IMR-90 (cell line): ENCODE results near the gene ABCA12. TPM values are rescaled to one million over a fixed set of nuclear protein-coding genes. Genes with fewer than 3 reads are reported as not detected.

Experiments
- ATAC-seq: fragments of 200-7000 bp; cut with Tn5 transposase; 2 replicates; pipeline ENCODE4 v1.9.1; 2020; ENCODE audit warnings: low read depth, mild to moderate bottlenecking, moderate library complexity
- BruUV-seq: library from RNA; stranded (reverse); fragments of 400-500 nt; replicated peaks from 2 replicates; lab custom pipeline; 2021; lab: Mats Ljungman, UMichigan
- CTCF ChIA-PET: fragments of 300-600 bp; formaldehyde crosslinking; extraction: SDS; loops from one replicate; lab custom pipeline; 2021; ENCODE audit warnings: antibody characterized with exemption; lab: Yijun Ruan, JAX
- POLR2A ChIA-PET: fragments of 300-600 bp; sonication (Branson Sonifier 250); formaldehyde crosslinking; loops from one replicate; lab custom pipeline; 2022; ENCODE audit warnings: antibody characterized with exemption; ENCODE audit not compliant: unreplicated experiment; lab: Charles Lee
- DNase-seq: peaks from one replicate; pipeline ENCODE4 v3.0.0; 2013
- H2AFZ ChIP-seq: replicated peaks from 2 replicates; pipeline ENCODE3; 2013; ENCODE audit warnings: low read length, mild to moderate bottlenecking; ENCODE audit not compliant: poor library complexity
- H2AK5ac ChIP-seq: 2 replicates; pipeline ENCODE4 v1.6.1; 2013; ENCODE audit warnings: low read depth, low read length, inconsistent platforms
- H2AK9ac ChIP-seq: replicated peaks from 2 replicates; pipeline ENCODE3; 2013; ENCODE audit warnings: mild to moderate bottlenecking, low read depth, low read length, moderate library complexity; ENCODE audit not compliant: poor library complexity
- H2BK120ac ChIP-seq: 2 replicates; pipeline ENCODE4 v1.6.1; 2013; ENCODE audit warnings: low read depth, low read length, inconsistent platforms
- H2BK15ac ChIP-seq: 3 replicates; pipeline ENCODE4 v1.6.1; 2013; ENCODE audit warnings: low read depth, low read length, inconsistent platforms
- H2BK20ac ChIP-seq: 2 replicates; pipeline ENCODE4 v1.6.1; 2013; ENCODE audit warnings: low read depth, mild to moderate bottlenecking, inconsistent platforms, low read length, moderate library complexity
- H2BK5ac ChIP-seq: 2 replicates; pipeline ENCODE4 v1.6.1; 2013; ENCODE audit warnings: mild to moderate bottlenecking, low read depth, low read length, inconsistent platforms; ENCODE audit not compliant: poor library complexity, severe bottlenecking
- H3K14ac ChIP-seq: replicated peaks from 2 replicates; pipeline ENCODE4 v1.6.1; 2013; ENCODE audit warnings: low read depth, low read length, inconsistent platforms
- H3K18ac ChIP-seq: 2 replicates; pipeline ENCODE4 v1.6.1; 2013; ENCODE audit warnings: low read depth, low read length, control low read depth
- H3K23ac ChIP-seq: 2 replicates; pipeline ENCODE4 v1.6.1; 2013; ENCODE audit warnings: low read depth, low read length, inconsistent platforms
- H3K27ac ChIP-seq: 2 replicates; pipeline ENCODE4 v1.5.1; 2013; ENCODE audit warnings: mild to moderate bottlenecking, control low read depth, low read length; ENCODE audit not compliant: insufficient read depth
- H3K27me3 ChIP-seq: 2 replicates; pipeline ENCODE4 v1.6.1; 2013; ENCODE audit warnings: low read length; ENCODE audit not compliant: control insufficient read depth, insufficient read depth
- H3K36me3 ChIP-seq: 2 replicates; pipeline ENCODE4 v1.6.1; 2013; ENCODE audit warnings: low read length, mixed read lengths; ENCODE audit not compliant: control insufficient read depth, insufficient read depth
- H3K4ac ChIP-seq: 2 replicates; pipeline ENCODE4 v1.6.1; 2013; ENCODE audit warnings: low read depth, low read length, inconsistent platforms
- H3K4me1 ChIP-seq: 2 replicates; pipeline ENCODE4 v1.6.1; 2013; ENCODE audit warnings: low read length, mixed read lengths; ENCODE audit not compliant: control insufficient read depth, insufficient read depth
- H3K4me2 ChIP-seq: 2 replicates; pipeline ENCODE4 v1.6.1; 2013; ENCODE audit warnings: low read depth, mild to moderate bottlenecking, control low read depth, low read length, moderate library complexity
- H3K4me3 ChIP-seq: 2 replicates; pipeline ENCODE4 v1.5.1; 2013; ENCODE audit warnings: low read depth, mild to moderate bottlenecking, control low read depth, low read length, moderate library complexity; ENCODE audit not compliant: insufficient read depth
- H3K56ac ChIP-seq: 2 replicates; pipeline ENCODE4 v1.6.1; 2013; ENCODE audit warnings: low read length, inconsistent platforms; ENCODE audit not compliant: insufficient read depth; ENCODE audit errors: extremely low read depth
- H3K79me1 ChIP-seq, 2 experiments: 2 replicates each; pipeline ENCODE4 v1.6.1; 2013; ENCODE audit warnings: low read length in 2 of 2, inconsistent platforms in 1 of 2, low read depth in 1 of 2
- H3K9ac ChIP-seq: 2 replicates; pipeline ENCODE4 v1.6.1; 2013; ENCODE audit warnings: low read depth, low read length, control low read depth
- H3K9me1 ChIP-seq: 2 replicates; pipeline ENCODE4 v1.6.1; 2013; ENCODE audit warnings: low read length, inconsistent platforms; ENCODE audit not compliant: insufficient read depth
- H3K9me3 ChIP-seq: 2 replicates; pipeline ENCODE4 v1.6.1; 2013; ENCODE audit warnings: low read length; ENCODE audit not compliant: control insufficient read depth, insufficient read depth
- H4K20me1 ChIP-seq: 2 replicates; pipeline ENCODE4 v1.6.1; 2013; ENCODE audit warnings: low read length, inconsistent platforms; ENCODE audit not compliant: insufficient read depth
- H4K5ac ChIP-seq: 2 replicates; pipeline ENCODE4 v1.6.1; 2013; ENCODE audit warnings: mild to moderate bottlenecking, low read depth, low read length, control low read depth
- H4K8ac ChIP-seq, 2 experiments: 2 replicates each; pipeline ENCODE4 v1.6.1; 2013; ENCODE audit warnings: low read depth in 2 of 2, low read length in 2 of 2, control low read depth in 1 of 2, inconsistent platforms in 1 of 2
- H4K91ac ChIP-seq: 2 replicates; pipeline ENCODE4 v1.6.1; 2013; ENCODE audit warnings: low read depth, low read length, inconsistent platforms; ENCODE audit not compliant: insufficient read depth
- CEBPB ChIP-seq: IDR thresholded peaks from 2 replicates; pipeline ENCODE4 v1.6.1; 2012; ENCODE audit warnings: low read depth, low read length, improper control_type of control experiment
- FOS ChIP-seq: fragments of 150-350 bp; IDR thresholded peaks from 2 replicates; pipeline ENCODE4 v1.6.1; 2016; ENCODE audit warnings: low read depth, low read length
- MAFK ChIP-seq: IDR thresholded peaks from 2 replicates; pipeline ENCODE4 v1.6.1; 2012; ENCODE audit warnings: low read depth, low read length, improper control_type of control experiment
- RFX5 ChIP-seq: IDR thresholded peaks from 2 replicates; pipeline ENCODE4 v1.8.0; 2012; ENCODE audit warnings: low read depth, mild to moderate bottlenecking, low read length, moderate library complexity
- WGBS, 2 experiments: methylation state at CpG; one replicate each; pipeline versions ENCODE4 v1.1.5 to v1.1.7; 2013; ENCODE audit warnings: missing lambda C conversion rate in 2 of 2; ENCODE audit not compliant: insufficient read length in 1 of 2; ENCODE audit errors: extremely low coverage in 2 of 2; 5-methylcytosine and 5-hydroxymethylcytosine counted together
- dilution Hi-C: fragments of 300-500 bp; cut with HindIII; formaldehyde crosslinking; loops from one replicate; pipeline ENCODE4 v1.14.3; 2018; ENCODE audit warnings: low sequenced_read_pairs; ENCODE audit not compliant: unreplicated experiment
- in situ Hi-C: fragments of 300-500 bp; cut with MboI; formaldehyde crosslinking; loops from 3 replicates; pipeline ENCODE4 v1.14.3; 2019; ENCODE audit warnings: low sequenced_read_pairs, inconsistent platforms, mixed read lengths
- intact Hi-C: fragments of 100-400 bp; cut with micrococcal nuclease; formaldehyde crosslinking; loops from 2 replicates; pipeline ENCODE4 v1.10.0; 2022
- polyA plus RNA-seq, 3 experiments: library from polyadenylated mRNA; depleted of rRNA; stranded (reverse); fragments of >200 nt; gene quantifications; 2 replicates each; pipeline ENCODE4 v1.2.3, GENCODE V29; 2012; ENCODE audit warnings: low replicate concordance in 1 of 3
- total RNA-seq: library from RNA; depleted of rRNA; stranded (reverse); fragments of >200 nt; gene quantifications from 2 replicates; pipeline ENCODE4 v1.2.3, GENCODE V29; 2012
- TF ChIP-seq, protein P1 (sequence below): fragments of 150-350 bp; IDR thresholded peaks from 2 replicates; pipeline ENCODE4 v1.6.1; 2017; ENCODE audit warnings: mild to moderate bottlenecking, antibody characterized with exemption, low read length, low read depth
- TF ChIP-seq, protein P2 (sequence below): fragments of 150-350 bp; IDR thresholded peaks from 2 replicates; pipeline ENCODE4 v1.6.1; 2016; ENCODE audit warnings: low read depth, mild to moderate bottlenecking, low read length, moderate library complexity, borderline replicate concordance

ABCA12 gene
- total and polyA plus RNA-seq, 2 of the 4 experiments (the other 2 are of a cell fraction): under 0.01 TPM; not detected in 1

DNA sequence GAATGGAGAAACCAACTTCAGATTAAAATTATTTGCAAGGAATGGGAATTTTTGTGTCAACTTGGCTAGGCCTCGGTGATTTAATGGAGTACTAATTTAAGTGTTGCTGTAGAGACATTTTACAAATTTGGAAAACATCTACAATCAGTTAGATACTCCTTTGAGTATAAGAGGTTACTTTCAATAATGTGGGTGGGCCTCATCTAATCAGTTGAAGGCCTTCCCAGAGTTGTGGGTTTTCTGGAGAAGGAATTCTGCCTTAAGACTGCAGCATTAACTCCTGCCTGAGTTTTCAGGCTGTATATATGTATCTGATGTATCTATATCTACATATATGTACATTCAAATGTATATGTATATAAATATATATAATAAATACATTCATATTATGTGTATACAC is 47.6 kb upstream of the ABCA12 start:
- dilution Hi-C loops (no loop called here), intact Hi-C loops (no loop called here), in situ Hi-C loops (no loop called here)
- Histone ChIP-seq H2AFZ (no peak overlapping the region), H3K9me3 (no peaks in the 10 kb centered on the region), H2BK20ac (no peak overlapping the region), H3K23ac (no peak overlapping the region), H3K4me2 (no peak overlapping the region), H3K27ac (no peak overlapping the region), H3K4ac (no peak overlapping the region), H3K18ac (no peak overlapping the region), H3K27me3 (no peaks in the 10 kb centered on the region), H3K4me1 (no peaks in the 10 kb centered on the region), H2BK120ac (no peak overlapping the region), H4K91ac (no peak overlapping the region), H4K20me1 (no peaks in the 10 kb centered on the region), H2BK15ac (no peak overlapping the region), H3K14ac (no peak overlapping the region), H4K5ac (no peak overlapping the region), H3K4me3 (no peak overlapping the region), H3K56ac (no peak overlapping the region), H3K79me1 (no peaks in the 10 kb centered on the region), H3K9me1 (no peaks in the 10 kb centered on the region), H3K9ac (no peak overlapping the region), H2AK5ac (no peak overlapping the region), H2AK9ac (no peak overlapping the region), H2BK5ac (no peak overlapping the region), H3K36me3 (no peaks in the 10 kb centered on the region), H4K8ac (no peak overlapping the region)
- ATAC-seq: no peak
- DNase-seq: no peak
- POLR2A ChIA-PET: no interaction called here
- BruUV-seq: no TSS peak
- CTCF ChIA-PET: no interaction called here
- no CpG with 5 or more reads among the region's 1 CpG for WGBS, 2 experiments
- TF ChIP-seq, protein P1, sequence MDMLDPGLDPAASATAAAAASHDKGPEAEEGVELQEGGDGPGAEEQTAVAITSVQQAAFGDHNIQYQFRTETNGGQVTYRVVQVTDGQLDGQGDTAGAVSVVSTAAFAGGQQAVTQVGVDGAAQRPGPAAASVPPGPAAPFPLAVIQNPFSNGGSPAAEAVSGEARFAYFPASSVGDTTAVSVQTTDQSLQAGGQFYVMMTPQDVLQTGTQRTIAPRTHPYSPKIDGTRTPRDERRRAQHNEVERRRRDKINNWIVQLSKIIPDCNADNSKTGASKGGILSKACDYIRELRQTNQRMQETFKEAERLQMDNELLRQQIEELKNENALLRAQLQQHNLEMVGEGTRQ: no peak
- TF ChIP-seq RFX5 (no peak), CEBPB (no peak), MAFK (no peak), FOS (no peak)
- TF ChIP-seq, protein P2, sequence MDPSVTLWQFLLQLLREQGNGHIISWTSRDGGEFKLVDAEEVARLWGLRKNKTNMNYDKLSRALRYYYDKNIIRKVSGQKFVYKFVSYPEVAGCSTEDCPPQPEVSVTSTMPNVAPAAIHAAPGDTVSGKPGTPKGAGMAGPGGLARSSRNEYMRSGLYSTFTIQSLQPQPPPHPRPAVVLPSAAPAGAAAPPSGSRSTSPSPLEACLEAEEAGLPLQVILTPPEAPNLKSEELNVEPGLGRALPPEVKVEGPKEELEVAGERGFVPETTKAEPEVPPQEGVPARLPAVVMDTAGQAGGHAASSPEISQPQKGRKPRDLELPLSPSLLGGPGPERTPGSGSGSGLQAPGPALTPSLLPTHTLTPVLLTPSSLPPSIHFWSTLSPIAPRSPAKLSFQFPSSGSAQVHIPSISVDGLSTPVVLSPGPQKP: no peak
